HCT116 (cell line): ENCODE measurements around the gene PELI1.

ENCODE experiments used
- EGR1 ChIP-seq: IDR thresholded peaks from 2 replicates; pipeline ENCODE4 v1.6.1; 2012; ENCODE audit warnings: low read depth
- EZH2 ChIP-seq: fragments of 200-600 bp; sonication (generic); IDR thresholded peaks from 2 replicates; pipeline ENCODE4 v1.6.1; 2017; ENCODE audit warnings: antibody characterized with exemption, mixed run types
- JUND ChIP-seq: IDR thresholded peaks from 2 replicates; pipeline ENCODE4 v1.6.1; 2012
- MAX ChIP-seq: IDR thresholded peaks from 2 replicates; pipeline ENCODE4 v1.6.1; 2012
- POLR2A ChIP-seq: IDR thresholded peaks from 2 replicates; pipeline ENCODE4 v1.7.0; 2011; ENCODE audit warnings: borderline replicate concordance; ENCODE audit not compliant: insufficient read depth, insufficient read length; ENCODE audit errors: extremely low read depth
- POLR2AphosphoS5 ChIP-seq: IDR thresholded peaks from 2 replicates; pipeline ENCODE4 v1.6.1; 2011; ENCODE audit warnings: mild to moderate bottlenecking, low read depth, low read length, moderate library complexity
- REST ChIP-seq: IDR thresholded peaks from 2 replicates; pipeline ENCODE4 v1.6.1; 2012; ENCODE audit warnings: low read depth
- SIN3A ChIP-seq: IDR thresholded peaks from 2 replicates; pipeline ENCODE4 v1.6.1; 2012; ENCODE audit warnings: low read depth
- SP1 ChIP-seq: IDR thresholded peaks from 2 replicates; pipeline ENCODE4 v1.6.1; 2012; ENCODE audit warnings: low read depth
- SRF ChIP-seq: IDR thresholded peaks from 2 replicates; pipeline ENCODE4 v1.6.1; 2012; ENCODE audit warnings: low read depth
- YY1 ChIP-seq: IDR thresholded peaks from 2 replicates; pipeline ENCODE4 v1.6.1; 2011; ENCODE audit warnings: low read length, low read depth, moderate library complexity, mild to moderate bottlenecking; ENCODE audit not compliant: insufficient replicate concordance; ENCODE audit errors: extremely low read depth
- ZFX ChIP-seq: fragments of 450-650 bp; IDR thresholded peaks from 2 replicates; pipeline ENCODE4 v1.6.1; 2017
- TF ChIP-seq, protein P1 (sequence below), 3 experiments: fragments of 200-600 bp in 1 of 3; sonication (generic) in 1 of 3; IDR thresholded peaks in 2 of 3; conservative IDR thresholded peaks in 1 of 3; 2 replicates each; pipeline ENCODE4 v1.5.1; 2012 to 2017; ENCODE audit warnings: low read depth in 2 of 3, low read length in 2 of 3, antibody characterized with exemption in 1 of 3, borderline replicate concordance in 1 of 3, control low read depth in 1 of 3, mild to moderate bottlenecking in 1 of 3, mixed read lengths in 1 of 3, mixed run types in 1 of 3, moderate library complexity in 1 of 3; ENCODE audit not compliant: insufficient read depth in 1 of 3

- TF ChIP-seq EZH2: no peak
- no peak for TF ChIP-seq SRF
- TF ChIP-seq, protein P1, sequence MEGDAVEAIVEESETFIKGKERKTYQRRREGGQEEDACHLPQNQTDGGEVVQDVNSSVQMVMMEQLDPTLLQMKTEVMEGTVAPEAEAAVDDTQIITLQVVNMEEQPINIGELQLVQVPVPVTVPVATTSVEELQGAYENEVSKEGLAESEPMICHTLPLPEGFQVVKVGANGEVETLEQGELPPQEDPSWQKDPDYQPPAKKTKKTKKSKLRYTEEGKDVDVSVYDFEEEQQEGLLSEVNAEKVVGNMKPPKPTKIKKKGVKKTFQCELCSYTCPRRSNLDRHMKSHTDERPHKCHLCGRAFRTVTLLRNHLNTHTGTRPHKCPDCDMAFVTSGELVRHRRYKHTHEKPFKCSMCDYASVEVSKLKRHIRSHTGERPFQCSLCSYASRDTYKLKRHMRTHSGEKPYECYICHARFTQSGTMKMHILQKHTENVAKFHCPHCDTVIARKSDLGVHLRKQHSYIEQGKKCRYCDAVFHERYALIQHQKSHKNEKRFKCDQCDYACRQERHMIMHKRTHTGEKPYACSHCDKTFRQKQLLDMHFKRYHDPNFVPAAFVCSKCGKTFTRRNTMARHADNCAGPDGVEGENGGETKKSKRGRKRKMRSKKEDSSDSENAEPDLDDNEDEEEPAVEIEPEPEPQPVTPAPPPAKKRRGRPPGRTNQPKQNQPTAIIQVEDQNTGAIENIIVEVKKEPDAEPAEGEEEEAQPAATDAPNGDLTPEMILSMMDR (IDR thresholded peaks at IDR 0.05 in 2 of 3, conservative IDR thresholded peaks at IDR 0.05 in 1 of 3; ENCODE audit: borderline replicate concordance in 1 of 3, insufficient read depth in 1 of 3, low read depth in 2 of 3, low read length in 2 of 3): no peak
- TF ChIP-seq SIN3A: no peak
- no peak for TF ChIP-seq POLR2AphosphoS5
- TF ChIP-seq POLR2A: no peak
- TF ChIP-seq REST: no peak
- TF ChIP-seq YY1: no peak
- no peak for TF ChIP-seq ZFX
- TF ChIP-seq MAX: no peak
- TF ChIP-seq JUND: no peak
- no peak for TF ChIP-seq SP1
- no peak for TF ChIP-seq EGR1
Observed at GRCh38 chr2:64052463-64053241, 91.6 kb downstream of the PELI1 start.
